Measurements from ENCODE around the gene PHACTR1.

GRCh38 chr6:12827921-12828320, 111.4 kb downstream of the PHACTR1 start:
- TF ChIP-seq, protein P1, sequence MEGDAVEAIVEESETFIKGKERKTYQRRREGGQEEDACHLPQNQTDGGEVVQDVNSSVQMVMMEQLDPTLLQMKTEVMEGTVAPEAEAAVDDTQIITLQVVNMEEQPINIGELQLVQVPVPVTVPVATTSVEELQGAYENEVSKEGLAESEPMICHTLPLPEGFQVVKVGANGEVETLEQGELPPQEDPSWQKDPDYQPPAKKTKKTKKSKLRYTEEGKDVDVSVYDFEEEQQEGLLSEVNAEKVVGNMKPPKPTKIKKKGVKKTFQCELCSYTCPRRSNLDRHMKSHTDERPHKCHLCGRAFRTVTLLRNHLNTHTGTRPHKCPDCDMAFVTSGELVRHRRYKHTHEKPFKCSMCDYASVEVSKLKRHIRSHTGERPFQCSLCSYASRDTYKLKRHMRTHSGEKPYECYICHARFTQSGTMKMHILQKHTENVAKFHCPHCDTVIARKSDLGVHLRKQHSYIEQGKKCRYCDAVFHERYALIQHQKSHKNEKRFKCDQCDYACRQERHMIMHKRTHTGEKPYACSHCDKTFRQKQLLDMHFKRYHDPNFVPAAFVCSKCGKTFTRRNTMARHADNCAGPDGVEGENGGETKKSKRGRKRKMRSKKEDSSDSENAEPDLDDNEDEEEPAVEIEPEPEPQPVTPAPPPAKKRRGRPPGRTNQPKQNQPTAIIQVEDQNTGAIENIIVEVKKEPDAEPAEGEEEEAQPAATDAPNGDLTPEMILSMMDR (IDR thresholded peaks at IDR 0.05), result no peak
- TF ChIP-seq POLR2AphosphoS5 (IDR thresholded peaks at IDR 0.05; ENCODE audit: insufficient read depth in 1 of 2, low read depth in 1 of 2) (no peak), POLR2A (IDR thresholded peaks at IDR 0.05) (no peak)
